Measurements from ENCODE around the gene TMOD2.

DNA sequence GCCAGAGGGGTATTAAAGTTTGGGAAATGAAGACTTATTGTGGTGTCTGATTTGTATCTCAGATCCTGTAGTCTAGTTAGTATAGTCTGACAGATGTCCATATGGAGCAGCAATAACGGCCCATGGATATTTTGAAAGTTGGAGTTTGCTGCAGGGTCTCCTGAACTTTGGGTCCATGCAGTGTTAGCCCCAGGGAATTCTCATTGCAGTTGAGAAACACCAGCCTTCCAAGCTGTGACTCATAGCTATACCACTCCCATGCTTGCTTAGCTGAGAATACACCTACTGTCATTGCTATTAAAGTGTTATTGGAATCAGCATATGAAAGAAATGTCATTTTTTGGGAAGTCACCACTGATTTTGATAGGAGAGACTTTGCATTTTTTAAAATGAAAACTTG lies 29.2 kb downstream of the TMOD2 start:
- TF ChIP-seq, protein P1, sequence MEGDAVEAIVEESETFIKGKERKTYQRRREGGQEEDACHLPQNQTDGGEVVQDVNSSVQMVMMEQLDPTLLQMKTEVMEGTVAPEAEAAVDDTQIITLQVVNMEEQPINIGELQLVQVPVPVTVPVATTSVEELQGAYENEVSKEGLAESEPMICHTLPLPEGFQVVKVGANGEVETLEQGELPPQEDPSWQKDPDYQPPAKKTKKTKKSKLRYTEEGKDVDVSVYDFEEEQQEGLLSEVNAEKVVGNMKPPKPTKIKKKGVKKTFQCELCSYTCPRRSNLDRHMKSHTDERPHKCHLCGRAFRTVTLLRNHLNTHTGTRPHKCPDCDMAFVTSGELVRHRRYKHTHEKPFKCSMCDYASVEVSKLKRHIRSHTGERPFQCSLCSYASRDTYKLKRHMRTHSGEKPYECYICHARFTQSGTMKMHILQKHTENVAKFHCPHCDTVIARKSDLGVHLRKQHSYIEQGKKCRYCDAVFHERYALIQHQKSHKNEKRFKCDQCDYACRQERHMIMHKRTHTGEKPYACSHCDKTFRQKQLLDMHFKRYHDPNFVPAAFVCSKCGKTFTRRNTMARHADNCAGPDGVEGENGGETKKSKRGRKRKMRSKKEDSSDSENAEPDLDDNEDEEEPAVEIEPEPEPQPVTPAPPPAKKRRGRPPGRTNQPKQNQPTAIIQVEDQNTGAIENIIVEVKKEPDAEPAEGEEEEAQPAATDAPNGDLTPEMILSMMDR (conservative IDR thresholded peaks at IDR 0.05; ENCODE audit: low read length), result no peak
- no peak for TF ChIP-seq EZH2phosphoT487 (IDR thresholded peaks at IDR 0.05; ENCODE audit: borderline replicate concordance, low read depth, low read length)

Measured in OCI-LY7 (cell line).